HepG2 (cell line): ENCODE measurements around the gene FGF1.

Experiments used
- POLR2AphosphoS2 ChIP-seq: IDR thresholded peaks from 2 replicates; pipeline ENCODE4 v1.6.1; 2011; ENCODE audit warnings: low read depth, low read length, improper control_type of control experiment
- RNF2 ChIP-seq: fragments of 450-650 bp; conservative IDR thresholded peaks from 2 replicates; pipeline ENCODE4 v1.6.1; 2016; ENCODE audit warnings: low read depth
- ZNF614 ChIP-seq: IDR thresholded peaks from 2 replicates; pipeline ENCODE4 v1.6.1; 2018; ENCODE audit warnings: missing biosample characterization, missing genetic modification reagents, inconsistent platforms, borderline replicate concordance

- TF ChIP-seq POLR2AphosphoS2 (no peak), ZNF614 (no peak), RNF2 (no peak)
Observed at GRCh38 chr5:142642427-142642826, 43.5 kb downstream of the FGF1 start.
